GM21737 (cell line): ENCODE results near the gene IER2.
"Not testable (repeated sequence)": the region's sequence is repeated elsewhere in the genome, so short reads cannot be mapped to it uniquely, and the experiment has no call there.

Experiments used
- ATAC-seq: cut with Tn5 transposase; IDR thresholded peaks from one replicate; pipeline ENCODE4 v1.9.1; 2021; ENCODE audit warnings: mild to moderate bottlenecking, moderate library complexity; ENCODE audit not compliant: unreplicated experiment

The IER2 gene

DNA sequence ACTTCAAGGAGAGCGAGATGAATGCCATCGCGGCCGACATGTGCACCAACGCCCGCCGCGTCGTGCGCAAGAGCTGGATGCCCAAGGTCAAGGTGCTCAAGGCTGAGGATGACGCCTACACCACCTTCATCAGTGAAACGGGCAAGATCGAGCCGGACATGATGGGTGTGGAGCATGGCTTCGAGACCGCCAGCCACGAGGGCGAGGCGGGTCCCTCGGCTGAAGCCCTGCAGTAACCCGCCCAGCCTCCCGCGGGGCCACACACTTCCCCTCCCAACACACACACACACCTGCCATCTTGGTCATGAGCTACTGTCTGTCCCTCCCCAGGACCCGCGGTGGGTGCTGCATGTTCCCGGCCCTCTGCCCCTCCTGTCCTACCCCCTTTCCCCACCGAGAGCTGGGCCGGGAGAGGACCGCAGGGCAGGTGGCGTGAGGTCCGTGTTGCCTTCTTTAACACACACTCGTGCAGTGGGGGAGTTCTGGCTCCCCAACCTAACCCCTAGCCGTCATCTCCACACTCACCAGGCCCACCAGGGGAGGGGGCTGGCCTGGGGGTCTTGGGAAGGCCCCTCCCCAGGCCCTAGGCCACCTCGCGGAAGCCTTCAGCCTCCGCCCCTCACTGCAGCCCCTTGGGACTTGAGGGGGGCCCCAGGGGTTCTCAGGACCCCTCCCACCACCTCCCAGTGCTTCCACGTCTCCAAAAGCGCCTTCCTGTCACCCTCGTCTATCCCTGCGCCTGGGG lies 11.9 kb upstream of the IER2 start:
- no peak for ATAC-seq

DNA sequence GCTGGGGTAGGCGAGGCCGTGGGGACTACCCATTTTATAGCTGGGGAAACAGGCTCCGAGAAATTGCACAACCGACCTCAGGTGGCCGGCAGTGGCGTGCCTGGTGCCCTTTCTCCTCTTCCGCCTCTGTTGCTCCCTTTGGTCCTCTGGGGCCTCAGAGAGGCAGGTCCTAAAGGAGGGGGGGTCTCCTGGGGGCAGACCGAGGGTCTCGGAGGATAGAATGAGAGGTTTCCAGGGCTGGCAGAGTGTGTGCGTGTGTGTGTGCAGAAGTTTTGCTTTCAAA lies 11.4 kb upstream of the IER2 start:
- ATAC-seq: no peak

DNA sequence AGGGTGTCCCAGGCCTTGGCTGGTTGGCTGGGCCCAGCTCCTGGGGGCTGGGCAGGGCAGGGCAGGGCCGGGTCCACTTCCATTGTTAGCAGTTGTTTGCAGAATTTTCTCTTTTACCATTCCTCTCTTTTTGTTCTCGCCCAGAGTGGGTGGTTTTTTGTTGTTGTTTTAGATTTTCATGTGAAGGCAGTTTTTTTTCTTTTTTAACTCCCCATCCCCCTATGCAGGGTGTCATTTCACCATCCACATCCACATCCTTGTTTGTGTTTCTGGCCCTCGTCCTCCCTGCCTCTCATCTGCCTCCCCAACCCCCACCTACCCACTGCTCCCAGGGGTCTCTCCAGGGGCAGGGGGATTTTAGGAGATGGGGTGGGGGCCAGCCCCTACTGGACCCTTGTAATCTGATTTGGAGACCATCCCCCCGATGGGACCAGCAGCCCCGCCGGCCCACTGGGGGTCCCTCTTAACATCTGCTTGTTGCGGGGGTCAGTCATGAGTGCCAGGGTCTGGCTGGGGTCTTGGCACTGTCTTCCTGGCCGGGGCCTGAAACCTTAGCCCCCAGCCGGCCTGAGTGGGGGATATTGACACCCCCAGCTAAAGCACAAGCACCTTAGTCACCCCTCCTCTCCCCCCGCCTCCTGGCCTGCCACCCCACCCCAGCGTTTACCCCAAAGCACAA lies 10.4 kb upstream of the IER2 start:
- ATAC-seq: no peak

DNA sequence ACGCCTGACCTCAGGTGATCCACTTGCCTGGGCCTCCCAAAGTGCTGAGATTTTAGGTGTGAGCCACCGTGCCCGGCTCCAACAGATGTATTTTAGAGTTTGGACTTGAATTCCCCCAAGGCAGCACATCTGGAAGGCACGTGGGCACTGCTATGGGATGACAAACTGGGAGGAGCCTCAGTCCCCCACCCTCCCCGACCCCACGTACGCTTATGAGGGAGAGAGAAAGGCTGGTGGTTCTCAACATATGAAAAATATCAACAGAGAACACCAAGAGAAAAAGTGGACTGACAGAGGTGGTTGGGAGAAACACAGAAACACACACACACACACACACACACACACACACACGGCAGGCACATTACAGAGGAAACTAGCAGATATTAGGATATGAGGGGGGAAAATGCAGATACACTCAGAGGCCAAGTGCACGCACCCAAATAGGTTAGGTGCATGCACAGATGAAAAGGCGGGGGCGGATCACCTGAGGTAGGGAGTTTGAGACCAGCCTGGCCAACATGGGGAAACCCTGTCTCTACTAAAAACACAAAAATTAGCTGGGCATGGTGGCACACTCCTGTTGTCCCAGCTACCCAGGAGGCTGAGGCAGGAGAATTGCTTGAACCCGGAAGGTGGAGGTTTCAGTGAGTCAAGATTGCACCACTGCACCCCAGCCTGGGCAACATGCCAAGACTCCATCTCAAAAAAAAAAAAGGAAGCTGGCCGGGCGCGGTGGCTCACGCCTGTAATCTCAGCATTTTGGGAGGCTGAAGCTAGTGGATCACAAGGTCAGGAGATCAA lies 3.2 kb upstream of the IER2 start:
- no peak for ATAC-seq

DNA sequence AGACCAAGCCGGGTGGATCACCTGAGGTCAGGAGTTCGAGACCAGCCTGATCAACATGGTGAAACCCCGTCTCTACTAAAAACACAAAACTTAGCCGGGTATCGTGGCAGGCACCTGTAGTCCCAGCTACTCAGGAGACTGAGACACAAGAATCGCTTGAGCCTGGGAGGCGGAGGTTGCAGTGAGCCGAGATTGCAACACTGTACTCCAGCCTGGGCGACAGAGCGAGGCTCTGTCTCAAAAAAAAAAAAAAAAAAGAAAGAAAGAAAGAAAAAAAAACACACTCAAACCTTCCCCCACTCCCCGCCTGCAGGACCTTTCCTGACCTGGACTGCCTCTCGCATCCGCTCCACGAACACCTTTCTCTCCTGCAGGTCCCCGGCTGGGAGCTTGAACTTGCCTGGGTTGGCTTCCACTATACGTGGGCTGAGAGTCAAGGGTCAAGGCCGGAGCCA lies 1.0 kb upstream of the IER2 start:
- ATAC-seq: not testable (repeated sequence)

DNA sequence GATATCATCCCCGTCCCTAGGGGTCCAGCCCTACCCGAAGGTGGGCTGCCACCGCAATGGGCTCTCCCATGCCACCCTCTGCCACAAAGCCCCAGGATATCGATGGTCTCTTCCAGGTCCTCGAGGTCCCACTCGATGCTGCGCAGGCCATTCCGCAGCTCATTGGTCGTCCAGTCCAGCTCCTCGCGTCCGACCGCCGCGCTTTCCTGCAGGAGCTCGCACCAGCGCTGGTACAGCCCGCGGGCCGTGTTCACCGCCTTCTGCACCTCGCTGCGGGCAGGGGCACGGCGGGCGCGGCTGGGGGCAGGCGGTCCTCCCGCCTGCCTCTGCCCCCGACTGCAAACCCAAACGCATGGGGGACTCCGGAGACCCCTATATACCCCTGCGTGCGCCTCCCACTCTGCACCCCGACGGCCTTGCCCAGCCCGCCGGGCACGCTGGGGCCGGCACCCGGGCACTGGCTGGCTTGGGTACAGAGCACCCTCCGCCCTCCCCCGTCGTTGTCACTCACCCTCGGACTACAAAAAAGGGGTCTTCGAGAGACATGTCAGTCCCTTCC lies 504 bp upstream of the IER2 start:
- ATAC-seq: no peak

DNA sequence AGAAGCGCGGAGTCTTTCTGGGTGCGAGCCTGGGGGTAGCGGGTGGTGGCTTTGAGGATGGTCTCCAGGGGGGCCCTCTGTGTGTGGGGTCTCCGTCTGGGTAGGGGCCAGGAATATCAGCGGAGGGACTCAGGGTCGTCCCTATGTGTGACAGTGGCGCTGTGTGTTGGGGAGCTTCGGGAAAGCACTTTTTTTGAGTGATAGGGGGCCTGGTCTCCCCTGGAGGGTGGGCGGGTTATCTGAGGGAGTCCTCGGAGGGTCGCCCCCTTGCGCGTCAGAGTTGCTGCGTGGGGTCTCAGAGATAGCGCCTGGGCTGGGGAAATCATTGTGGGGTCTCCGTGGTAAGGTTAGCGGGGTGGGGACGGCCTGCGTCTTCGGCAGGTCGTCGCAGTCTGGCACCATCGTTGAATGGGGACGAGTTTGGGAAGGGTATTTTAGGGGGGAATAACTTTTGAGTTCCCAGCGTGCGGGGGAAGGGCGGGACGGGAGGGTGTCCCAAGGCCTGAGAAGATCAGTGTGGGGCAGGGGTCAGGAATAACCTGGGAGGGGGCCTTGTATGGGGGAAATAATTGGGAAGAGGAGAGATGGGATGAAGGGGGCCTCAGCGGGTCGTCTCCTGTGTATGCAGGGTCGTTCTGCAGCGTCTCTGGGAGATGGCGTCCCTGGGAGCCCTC lies 857 bp downstream of the IER2 start:
- no peak for ATAC-seq

DNA sequence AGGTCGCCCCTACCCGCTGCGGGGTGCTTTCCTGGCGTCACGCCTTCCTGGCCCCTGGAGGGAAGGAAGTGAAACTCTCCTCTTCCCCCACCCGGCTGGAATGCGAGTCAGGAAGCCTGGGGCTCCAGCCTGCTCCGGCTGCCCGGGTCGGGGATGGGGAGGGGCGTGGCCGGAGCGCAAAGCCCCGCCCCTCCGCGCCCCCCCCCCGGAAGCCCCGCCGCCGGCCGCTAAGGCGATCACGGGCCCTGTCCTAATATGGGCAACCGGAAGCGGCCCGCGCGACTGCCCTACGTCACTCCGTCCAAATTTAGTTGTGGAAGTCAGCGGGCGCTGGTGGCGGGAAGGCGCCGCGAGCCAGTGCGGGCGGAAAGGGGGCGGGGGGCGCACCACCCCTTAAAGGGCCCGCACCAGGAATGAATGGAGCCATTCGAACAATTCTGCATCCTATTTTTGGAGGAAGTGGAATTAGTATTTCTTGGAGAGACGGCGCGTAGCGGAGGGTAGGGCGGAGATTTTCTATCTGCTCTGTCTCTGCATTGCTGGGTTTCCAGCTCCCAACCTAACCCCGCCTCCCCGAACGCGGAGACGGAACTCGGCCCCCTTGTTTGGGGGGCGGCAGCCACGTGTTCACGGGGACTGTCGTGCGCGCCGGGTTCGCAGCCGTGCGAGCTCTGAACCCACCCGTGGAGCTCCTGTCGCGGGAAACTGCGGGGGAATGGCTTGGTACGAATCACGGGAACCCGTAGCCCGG lies 1.6 kb downstream of the IER2 start:
- peak; percentile 30 for ATAC-seq

DNA sequence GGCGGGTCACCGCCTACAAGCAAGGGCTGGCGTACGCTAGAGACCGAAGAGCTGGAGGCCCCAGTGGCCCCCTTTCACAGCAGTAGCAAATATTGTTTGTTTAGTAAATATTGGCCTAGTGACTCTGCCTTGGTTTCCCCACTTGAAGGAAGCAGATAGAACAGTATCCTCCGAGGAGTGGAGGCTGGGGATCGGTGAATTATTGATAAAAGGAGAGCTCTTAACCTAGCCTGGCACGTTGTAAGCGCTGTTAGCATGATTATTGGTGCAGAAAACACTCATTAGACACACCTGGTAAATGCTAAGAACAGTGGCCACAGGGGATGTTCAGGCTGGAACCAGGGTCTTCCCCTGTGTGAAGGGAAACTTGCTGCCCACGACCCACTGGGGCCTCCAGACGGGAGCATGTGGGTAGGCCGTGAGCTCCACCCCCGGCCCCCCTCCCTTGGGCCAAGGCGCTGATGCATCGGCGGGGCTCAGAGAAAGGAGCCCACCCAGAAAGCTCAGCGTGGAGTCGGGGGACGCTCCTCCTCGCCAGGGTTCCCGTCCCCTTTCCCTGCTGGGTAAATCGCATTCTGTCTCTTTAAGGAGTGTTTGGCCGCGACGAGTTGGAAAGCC lies 2.3 kb downstream of the IER2 start:
- peak; percentile 7 for ATAC-seq

DNA sequence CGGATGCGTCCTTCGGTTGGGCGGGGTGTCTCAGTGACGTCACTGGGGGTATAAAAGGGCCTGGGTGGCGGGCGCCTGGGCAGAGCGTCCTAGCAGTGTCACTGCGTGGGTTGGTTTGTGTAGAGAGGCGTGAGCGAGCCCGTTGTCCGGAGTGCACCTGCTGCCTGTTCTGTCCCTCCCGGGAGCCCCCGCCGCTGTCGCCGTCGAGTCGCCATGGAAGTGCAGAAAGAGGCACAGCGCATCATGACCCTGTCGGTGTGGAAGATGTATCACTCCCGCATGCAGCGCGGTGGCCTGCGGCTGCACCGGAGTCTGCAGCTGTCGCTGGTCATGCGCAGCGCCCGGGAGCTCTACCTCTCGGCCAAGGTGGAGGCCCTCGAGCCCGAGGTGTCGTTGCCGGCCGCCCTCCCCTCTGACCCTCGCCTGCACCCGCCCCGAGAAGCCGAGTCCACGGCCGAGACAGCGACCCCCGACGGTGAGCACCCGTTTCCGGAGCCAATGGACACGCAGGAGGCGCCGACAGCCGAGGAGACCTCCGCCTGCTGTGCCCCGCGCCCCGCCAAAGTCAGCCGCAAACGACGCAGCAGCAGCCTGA lies 2.9 kb downstream of the IER2 start:
- peak; percentile 20 for ATAC-seq

DNA sequence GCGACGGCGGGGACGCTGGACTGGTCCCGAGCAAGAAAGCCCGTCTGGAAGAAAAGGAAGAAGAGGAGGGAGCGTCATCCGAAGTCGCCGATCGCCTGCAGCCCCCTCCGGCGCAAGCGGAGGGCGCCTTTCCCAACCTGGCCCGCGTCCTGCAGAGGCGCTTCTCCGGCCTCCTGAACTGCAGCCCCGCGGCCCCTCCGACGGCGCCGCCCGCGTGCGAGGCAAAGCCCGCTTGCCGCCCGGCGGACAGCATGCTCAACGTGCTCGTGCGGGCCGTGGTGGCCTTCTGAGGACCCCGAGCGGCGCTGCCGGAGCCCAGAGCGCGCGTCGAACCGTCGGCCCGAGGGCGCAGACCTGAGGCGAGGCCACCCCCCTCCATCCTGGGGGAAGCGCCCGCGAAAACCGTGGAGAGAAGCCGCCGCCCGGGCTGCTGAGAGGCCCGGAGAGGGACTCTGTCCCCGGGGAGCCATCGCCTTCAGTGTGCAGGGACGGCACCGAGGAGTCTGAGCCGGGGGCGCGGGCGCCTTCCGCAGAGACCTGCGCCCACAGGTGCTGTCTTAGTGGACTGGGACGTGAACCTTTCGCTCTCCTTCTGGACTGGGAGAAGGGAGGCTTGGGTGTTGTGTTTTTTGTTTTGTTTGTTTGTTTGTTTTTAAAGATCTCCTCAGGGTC lies 3.5 kb downstream of the IER2 start:
- no peak for ATAC-seq

DNA sequence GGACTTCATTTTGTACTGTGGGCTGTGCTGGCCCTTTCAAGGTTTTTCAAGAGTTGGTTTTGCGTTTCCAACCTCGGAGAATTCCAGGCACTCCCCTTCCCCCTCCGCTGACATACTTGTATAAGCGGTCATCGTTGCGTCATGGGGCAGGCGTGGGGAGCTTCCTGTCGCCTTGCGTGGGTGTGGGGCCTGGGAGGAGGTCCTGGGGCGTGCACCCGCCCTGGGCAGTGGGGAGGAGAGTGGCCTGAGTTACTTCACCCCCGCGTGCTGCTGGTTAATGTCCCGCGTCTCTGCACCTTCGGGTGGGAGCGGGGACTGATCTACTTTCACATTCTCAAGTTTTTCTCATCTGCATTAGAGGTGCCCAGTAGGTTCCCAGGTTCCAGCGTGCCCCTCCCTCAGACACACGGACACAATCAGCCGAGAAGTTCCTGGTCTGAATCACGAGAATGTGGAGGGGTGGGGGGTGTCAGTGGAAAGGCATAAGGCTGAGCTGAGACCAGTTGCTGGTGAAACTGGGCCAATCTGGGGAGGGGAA lies 4.1 kb downstream of the IER2 start:
- no peak for ATAC-seq

DNA sequence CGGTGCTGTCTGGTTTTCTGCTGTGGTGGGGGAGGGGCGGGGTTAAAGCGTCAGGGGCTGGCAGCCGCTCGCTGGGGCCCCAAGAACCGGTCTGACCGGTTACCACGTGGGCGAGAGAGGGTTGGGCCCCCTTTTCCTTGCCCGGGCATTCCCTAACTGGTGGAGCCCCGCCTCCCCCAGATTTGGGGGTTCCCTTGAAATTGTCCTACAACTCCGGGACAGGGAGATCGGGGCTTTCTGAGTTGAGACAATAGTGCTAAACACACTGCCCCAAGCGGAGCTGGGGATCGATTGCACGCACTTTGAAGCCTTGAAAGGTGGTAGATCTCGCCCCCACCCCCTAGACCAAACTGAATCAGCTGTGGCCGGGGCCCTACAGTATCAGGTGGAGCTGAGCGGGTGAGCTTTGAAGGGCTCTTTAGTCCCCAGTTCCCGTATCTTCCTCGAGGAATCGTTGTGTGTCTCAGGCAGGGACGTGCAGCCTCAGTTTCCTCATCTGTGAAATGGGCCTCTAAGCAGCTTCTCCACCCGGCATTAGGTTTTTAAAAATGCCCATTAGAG lies 4.8 kb downstream of the IER2 start:
- no peak for ATAC-seq

DNA sequence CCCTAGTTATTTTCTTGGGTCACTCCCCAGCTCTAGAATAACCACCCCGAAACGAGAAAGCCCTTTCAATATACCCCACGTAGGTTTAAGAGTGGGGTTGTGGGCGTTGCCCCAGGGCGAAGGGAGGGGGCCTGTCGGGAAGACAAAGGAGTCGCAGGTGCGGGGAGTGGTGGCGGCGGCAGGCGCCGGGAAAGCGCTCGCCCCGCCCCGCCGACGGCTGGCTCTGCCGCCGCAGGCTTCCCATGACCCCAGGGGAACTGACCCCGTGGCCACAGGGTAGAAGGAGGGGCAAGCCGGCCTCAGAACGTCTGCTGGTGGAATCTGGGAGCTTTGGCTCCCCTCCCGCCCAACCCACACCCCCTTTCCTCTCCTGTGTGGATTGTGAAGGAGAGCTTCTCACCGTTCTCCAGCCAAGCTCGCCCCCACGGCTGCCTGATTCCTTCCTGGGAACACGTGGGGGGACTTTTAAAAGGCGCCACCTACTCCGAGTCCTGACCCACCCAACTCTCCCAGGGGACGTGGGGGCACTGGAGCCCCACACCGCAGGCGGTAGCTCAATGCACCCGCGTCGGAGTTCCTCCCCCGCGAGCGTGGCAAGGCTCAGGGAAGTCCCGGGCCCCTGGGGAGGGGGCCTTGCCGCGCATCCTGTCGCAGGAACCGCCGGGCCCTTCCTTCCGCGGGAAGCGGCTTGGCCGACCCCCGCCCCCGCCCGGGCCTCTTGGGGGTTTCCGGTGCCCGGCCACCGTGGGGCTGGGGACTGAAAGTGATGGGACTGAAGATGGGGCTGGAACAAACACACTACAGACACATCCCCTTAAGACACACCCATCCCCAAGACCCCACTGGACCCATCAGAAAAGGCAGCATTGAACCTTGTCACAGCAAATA lies 5.5 kb downstream of the IER2 start:
- no peak for ATAC-seq

DNA sequence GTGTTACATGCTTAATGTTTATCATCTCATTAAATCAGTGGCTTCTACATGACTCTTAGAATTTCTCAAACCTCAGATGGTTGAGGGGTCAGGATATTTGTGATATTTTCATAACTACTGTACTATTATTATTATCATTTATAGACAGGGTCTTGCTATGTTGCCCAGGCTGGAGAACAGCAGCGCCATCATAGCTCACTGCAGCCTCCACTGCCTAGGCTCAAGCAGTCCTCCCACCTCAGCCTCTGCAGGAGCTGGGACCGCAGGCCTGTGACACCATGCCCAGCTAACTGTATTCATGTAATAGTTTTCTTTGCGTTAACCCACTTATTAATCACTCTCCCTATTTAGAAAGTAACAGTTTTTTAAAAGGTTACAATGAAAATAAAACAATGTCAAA lies 9.5 kb downstream of the IER2 start:
- no peak for ATAC-seq

DNA sequence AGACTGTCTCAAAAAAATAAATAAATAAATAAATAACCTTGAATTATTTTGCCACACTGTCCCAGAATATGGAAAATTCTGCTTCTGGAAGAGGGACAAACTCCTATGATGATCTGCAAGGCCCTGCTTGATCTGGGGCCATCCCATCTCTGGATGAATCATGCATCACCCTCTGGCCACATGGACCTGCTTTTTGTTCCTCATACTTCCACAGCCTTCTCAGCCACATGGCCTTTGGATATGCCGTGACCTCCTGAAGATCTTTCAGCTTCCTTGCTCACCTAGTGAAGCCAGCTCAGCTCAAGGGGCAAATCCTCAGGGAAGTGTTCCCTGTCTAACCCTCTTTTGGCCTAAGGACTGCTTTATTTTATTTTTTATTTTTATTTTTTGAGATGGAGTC lies 10.3 kb downstream of the IER2 start:
- ATAC-seq: no peak
